KOPT-K1 (cell line): ENCODE measurements around the gene RTN4RL2.

ENCODE experiments used
- H3K27ac ChIP-seq: fragments of 200-600 bp; sonication (generic); 2 replicates; pipeline ENCODE4 v1.5.1; 2016; ENCODE audit warnings: antibody characterized with exemption, mild to moderate bottlenecking, low read depth, low read length; ENCODE audit not compliant: poor library complexity, severe bottlenecking
- H3K36me3 ChIP-seq: fragments of 200-600 bp; sonication (generic); 2 replicates; pipeline ENCODE4 v1.5.1; 2017; ENCODE audit warnings: antibody characterized with exemption, mild to moderate bottlenecking, low read length, moderate library complexity; ENCODE audit not compliant: insufficient read depth
- H3K9me3 ChIP-seq: fragments of 200-600 bp; sonication (generic); 2 replicates; pipeline ENCODE4 v1.5.1; 2017; ENCODE audit warnings: antibody characterized with exemption, low read length, mild to moderate bottlenecking; ENCODE audit not compliant: insufficient read depth, poor library complexity, severe bottlenecking

The RTN4RL2 gene

DNA sequence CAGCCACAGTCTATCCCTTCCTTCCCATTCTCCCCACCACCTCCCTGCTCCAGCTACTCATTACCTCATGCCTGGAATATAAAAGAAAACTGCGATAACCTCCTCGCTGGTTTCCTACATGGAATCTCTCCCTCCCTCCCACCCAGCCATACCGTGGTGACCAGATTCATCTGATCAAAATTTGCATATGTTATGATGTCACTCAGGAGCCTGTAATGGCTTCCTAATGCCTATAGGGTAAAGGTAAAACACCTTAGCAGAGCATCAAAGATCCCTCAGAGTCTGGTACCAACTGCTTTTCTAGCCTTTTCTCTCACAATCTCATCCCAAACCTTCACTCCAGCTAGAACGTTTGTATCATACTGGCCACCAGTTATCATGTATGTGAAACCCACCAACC lies 19.6 kb downstream of the RTN4RL2 start:
- no peaks in the 10 kb centered on the region for H3K9me3 ChIP-seq
- no peak overlapping the region for H3K27ac ChIP-seq
- no peaks in the 10 kb centered on the region for H3K36me3 ChIP-seq

DNA sequence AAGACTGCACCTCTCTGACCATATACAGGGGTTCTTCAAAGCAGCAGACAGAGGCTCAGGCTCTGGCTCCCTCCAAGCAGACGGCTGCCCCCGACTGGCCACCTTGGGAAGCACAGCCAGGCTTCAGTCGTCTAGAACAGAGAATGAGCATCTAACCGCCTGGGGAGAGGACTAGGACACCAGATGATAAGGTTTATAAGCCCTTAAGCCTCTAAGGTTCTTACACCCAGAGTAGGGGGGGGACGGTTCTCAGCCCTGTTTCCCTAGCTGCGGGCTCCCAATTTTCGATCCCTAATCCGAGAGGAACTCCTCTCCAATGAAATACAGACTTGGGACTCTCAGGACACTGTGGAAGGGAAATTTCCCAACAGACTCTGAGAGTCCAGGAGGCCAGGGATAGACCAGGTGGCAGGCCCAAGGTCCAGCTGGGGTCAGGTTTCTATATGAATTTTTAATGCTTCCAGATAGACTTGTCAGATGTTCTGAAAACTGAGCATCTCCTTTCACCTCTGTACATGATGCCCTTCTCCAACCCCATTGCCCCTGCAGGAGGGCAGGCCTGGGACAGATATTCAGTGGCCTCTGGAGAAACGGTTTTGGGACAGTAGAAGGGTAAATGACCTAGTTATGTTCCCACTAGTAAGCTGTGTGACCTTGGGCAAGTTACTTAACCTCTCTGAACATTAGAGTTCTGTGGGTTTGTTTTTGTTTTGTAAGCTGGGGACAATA lies 20.2 kb downstream of the RTN4RL2 start:
- no peaks in the 10 kb centered on the region for H3K9me3 ChIP-seq
- H3K36me3 ChIP-seq = no peaks in the 10 kb centered on the region
- H3K27ac ChIP-seq = no peak overlapping the region

GRCh38 chr11:57481315-57481714 lies 21.0 kb downstream of the RTN4RL2 start:
- H3K9me3 ChIP-seq = no peaks in the 10 kb centered on the region
- H3K27ac ChIP-seq = no peak overlapping the region
- no peaks in the 10 kb centered on the region for H3K36me3 ChIP-seq

DNA sequence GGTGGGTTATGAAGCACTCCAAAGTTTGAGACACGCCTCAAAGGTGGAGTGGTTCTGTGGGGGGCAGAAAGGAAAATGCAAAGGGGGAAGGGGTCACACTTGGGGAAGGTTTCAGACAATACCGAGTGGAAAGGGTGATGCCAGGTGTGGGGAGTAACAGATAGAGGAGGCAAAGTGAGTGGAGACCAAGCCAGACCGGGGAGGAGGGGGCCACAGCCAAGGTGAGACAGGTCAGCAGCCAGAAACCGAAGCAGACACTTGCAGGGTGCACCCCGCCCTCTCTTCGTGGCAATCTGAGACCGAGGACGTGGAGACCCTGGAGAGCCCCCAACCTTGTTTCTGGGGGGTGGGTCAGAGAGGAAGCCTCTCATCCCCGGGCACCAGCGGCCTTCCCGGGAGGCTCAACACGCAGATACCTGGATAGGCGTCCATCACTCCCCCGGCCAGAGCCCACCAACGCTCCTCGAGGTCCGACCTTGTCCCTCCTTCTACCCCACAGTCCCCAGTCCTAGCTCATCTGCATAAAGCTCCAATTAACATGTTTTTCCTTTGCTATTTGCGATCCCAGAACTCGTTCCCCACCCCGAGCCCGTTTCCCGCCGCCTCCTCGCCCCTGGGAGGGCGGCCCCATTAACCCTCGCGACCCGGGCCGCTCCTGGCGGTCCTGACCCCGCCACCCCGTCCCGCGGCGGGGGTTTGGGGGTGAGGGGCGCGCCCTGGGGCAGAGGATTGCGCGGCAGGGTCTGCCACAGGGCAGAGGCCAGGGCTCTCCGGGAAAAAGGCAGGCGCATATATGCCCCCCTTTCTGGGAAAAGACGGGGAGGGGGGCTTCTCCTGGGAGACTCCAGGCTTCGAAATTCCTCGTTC lies 21.8 kb downstream of the RTN4RL2 start:
- Histone ChIP-seq H3K9me3 (no peaks in the 10 kb centered on the region), H3K27ac (no peak overlapping the region), H3K36me3 (no peaks in the 10 kb centered on the region)

DNA sequence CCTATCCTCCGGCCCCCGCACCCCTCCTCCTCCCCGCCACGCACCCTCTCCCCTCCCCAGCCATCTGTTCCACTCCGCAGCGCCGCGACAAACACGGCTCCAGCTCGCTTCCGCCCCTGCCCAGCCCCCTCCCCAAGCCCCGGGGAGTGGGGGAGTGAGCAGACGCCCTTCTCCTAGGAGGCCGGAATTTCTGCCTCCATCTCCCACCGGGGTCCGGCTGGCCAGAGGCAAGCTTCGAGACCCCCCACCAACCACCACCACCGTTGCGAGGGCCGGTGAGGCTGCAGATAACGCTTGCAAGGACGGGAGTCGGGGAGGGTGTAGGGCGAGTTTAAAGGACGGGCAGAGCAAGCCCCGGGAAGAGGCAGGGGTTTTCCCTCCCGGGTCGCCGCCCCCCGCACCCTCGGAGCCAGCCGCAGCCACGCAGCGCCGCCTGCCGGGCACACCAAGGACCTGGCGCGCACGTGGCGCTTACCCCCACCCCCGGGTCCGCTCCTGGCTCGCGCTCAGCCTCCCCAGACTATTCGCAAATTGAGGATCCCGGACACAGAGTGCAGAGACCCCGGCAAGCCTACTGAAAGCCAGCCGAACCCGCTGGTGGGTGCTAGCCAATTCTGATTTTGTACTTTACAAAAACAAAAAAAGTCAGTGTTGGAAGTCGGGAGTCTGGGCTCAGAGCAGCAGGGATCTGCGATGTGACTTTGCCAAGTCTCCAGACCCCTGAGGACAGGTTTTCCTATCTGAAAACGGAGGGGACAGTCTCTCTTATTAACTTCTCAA lies 22.6 kb downstream of the RTN4RL2 start:
- Histone ChIP-seq H3K27ac (no peak overlapping the region), H3K36me3 (no peaks in the 10 kb centered on the region), H3K9me3 (no peaks in the 10 kb centered on the region)

DNA sequence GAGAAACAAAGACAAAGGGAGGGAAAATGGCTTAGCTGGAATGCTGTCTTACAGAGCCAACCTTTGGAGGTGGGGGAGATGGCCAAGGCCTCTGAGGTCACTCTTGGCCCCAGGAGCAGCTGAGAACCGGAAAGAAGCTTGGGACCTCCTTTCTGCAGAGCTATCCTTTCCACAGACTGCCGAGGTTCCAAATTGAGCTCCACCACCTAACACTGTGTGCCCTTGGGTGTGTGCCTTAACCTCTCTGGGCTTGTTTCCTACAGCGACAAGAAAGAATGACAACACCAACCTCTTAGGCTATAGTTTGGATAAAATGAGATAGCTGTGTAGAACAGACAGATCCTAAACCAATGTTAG lies 23.2 kb downstream of the RTN4RL2 start:
- no peak overlapping the region for H3K27ac ChIP-seq
- H3K9me3 ChIP-seq = no peaks in the 10 kb centered on the region
- no peaks in the 10 kb centered on the region for H3K36me3 ChIP-seq

- H3K9me3 ChIP-seq = no peaks in the 10 kb centered on the region
- H3K27ac ChIP-seq = no peak overlapping the region
- no peaks in the 10 kb centered on the region for H3K36me3 ChIP-seq
Observed at GRCh38 chr11:57484141-57484710, 23.9 kb downstream of the RTN4RL2 start.

GRCh38 chr11:57485217-57485990 lies 25.1 kb downstream of the RTN4RL2 start:
- no peak overlapping the region for H3K27ac ChIP-seq
- no peaks in the 10 kb centered on the region for H3K36me3 ChIP-seq
- H3K9me3 ChIP-seq = no peaks in the 10 kb centered on the region

DNA sequence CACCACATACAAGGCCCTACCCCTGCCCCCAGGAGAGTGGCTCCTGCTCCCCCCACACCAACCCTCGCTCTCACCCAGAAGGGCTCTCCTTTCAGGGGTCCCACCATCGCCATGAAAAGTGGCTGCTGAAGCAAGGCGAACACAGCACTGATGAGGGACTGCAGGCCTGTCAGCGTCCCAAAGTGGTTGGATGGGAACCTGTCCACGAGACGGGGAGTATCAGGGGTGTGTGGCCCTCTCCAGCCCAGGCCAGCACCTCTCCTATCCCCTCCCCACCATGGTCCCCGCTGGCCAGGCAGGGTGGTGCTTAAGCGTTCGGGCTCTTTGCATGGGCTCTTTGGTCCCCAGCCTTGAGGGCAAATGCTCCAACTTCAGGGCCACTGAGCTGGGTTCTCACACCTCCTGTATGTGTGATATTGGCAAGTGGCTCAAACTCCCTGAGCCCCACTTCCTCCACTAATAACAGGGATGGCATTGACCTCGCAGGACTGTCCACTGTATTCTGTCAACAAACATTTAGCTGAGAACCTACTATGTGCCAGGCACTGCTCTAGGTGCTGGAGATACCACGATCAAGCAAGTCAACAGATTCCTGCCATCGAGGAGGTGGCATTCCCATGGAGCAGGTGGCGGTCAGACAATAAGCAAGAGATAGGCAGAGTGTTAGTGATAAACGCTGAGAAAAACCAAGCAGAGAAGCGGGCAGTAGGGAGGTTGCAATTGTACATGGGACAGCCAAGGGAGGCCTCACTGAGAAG lies 26.9 kb downstream of the RTN4RL2 start:
- H3K27ac ChIP-seq = no peak overlapping the region
- H3K9me3 ChIP-seq = no peaks in the 10 kb centered on the region
- no peaks in the 10 kb centered on the region for H3K36me3 ChIP-seq

GRCh38 chr11:57487920-57488659 lies 27.8 kb downstream of the RTN4RL2 start:
- Histone ChIP-seq H3K27ac (no peak overlapping the region), H3K9me3 (no peaks in the 10 kb centered on the region), H3K36me3 (no peaks in the 10 kb centered on the region)

DNA sequence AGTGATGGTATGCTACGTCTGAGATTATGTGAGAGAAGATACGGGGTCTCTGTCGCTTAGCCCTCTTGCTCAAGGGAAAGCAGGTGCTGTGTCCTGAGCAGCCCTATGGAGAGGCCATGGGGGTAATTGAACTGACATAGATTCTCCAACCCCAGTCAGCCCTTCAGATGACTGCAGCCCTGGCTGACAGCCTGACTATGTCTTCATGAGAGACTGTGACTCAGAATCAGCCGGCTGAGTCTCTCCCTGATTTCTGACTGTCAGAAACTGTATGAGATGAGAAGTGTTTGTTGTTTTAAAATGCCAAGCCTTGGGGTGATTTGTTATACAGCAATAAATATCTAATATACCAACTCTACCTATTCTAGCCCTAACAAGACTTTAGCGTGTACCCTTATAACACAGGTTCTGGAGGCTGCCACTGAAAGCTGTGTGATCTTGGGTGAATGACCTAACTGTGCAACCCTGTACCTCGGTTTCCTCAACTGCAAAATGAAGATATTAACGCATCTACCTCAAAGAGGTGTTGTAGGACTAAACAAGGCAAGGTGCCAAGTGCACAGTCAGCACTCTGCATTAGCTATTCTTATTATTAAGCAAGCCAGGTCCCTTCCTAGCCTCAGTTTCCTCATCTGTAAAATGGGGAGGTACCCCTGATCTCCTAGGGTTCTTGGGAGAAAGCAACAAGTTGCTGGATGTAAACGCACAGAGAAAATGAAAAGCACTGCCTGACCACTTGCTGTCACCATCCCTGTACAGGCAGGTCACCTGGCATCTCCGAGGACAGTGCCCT lies 30.3 kb downstream of the RTN4RL2 start:
- H3K9me3 ChIP-seq = no peaks in the 10 kb centered on the region
- H3K27ac ChIP-seq = no peak overlapping the region
- H3K36me3 ChIP-seq = no peaks in the 10 kb centered on the region

DNA sequence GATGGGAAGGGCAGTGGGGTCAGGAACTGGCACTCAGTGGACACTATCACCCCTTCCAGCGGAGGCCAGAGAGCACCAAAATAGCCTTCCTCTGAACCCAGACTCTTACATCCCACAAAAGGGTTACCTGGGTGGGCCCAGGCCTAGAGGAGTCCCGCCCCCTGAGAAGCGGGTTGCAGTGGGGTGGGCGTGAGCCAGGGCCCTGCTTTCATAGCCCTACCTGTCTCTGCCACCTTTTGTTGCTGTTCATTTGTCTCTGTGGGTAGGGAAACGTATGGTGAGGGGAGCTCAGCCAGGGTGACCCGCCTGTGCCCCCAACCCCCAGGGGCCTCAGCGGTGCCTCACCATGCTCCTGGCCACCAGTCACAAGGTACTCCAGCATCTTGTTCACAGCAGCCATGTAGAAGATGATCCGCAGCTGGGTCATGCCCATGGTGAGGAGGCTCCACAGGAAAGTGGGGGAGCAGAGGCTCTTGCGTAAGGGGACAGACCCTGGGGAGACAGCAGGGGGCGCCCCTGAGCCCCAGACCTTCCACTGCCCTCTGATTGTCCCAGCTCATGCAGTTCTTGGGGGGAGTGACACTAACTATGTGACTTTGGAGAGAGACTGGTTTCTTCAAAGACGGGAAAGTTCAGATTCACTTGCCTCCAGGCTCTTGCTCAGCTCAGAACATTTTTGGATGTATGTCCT lies 31.2 kb downstream of the RTN4RL2 start:
- Histone ChIP-seq H3K27ac (no peak overlapping the region), H3K9me3 (no peaks in the 10 kb centered on the region), H3K36me3 (no peaks in the 10 kb centered on the region)
